NCI-H446 (cell line): ENCODE measurements around the gene LRRC59.

Source experiments
- DNase-seq, 2 experiments: peaks; one replicate each; lab custom pipeline; 2025; lab: John Stamatoyannopoulos, UW

Gene LRRC59

DNA sequence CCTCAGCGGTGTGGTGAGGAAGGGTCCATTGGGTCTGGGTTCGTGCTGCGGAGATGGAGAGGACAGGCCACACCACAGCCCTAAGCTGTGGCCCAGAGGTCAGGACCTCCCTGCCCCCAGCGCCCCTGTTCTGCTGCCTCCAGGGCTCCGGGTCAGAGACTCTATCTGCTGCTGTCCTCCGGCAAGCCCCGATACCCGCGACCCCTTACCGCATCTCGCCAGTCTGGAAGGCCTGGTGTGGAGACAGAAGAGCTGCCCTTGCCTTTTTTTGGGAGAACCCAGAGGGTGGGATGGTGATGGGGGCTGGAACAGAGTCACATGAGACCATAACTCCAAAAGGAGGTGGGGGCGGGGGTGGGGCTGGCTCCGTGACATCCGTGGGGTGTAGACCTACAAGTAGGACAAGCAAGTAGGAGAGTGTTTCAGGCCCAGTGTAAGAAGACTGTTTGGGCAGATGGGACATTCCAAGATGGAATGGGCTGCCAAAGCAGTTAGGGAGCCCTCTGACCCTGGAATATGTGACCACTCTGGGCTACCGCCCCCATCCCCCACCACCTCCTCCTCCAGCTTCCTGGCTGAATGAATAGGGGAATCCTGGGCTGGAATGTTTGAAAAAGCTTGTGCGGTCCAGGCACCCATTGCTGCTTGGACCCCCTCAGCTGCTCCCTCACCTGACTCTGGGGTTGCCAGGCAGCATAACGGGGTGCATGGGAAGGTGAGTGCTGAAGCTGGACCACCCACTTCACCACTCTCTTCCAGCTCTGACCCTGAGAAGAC lies 50.0 kb downstream of the LRRC59 start:
- DNase-seq, result no peak

DNA sequence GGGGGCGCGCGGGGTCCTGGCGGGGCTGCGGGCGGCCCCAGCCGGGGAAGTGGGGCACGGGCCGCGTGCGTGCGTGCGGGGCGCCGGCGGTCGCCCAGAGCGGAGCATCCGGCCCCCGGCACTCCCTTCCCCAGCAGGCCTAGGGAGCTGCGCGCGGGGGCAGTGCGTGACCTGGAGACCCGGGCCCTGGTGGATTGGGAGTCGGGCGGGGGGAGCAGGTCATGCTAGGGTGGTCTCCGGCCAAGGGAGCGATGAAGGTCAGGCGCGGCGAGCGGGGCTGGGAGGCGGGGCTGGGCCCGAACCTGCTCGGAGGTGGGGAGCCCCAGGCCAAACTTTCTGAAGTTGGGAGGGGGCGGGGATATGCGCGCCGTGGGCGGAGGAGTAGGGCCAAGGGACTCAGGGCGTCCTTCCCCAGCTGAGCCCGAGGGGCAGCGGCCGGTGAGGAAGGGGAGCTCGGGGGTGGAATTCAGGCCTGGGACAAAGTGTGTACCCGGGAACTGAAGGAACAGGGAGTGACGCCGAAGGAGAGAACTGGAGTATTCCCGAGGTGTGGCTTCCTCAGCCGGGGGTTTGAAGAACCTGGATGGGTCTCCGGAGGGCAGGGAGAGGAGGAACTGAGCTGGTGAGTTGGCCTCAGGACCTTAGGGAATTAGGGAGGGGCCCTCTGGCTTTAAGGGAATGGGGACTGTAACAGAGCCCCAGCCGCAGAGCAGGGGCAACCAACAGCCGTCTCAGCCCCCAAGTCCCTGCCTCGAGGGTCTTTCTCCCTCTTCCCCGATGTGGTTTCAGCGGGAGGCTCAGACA lies 50.8 kb downstream of the LRRC59 start:
- no peak for DNase-seq

DNA sequence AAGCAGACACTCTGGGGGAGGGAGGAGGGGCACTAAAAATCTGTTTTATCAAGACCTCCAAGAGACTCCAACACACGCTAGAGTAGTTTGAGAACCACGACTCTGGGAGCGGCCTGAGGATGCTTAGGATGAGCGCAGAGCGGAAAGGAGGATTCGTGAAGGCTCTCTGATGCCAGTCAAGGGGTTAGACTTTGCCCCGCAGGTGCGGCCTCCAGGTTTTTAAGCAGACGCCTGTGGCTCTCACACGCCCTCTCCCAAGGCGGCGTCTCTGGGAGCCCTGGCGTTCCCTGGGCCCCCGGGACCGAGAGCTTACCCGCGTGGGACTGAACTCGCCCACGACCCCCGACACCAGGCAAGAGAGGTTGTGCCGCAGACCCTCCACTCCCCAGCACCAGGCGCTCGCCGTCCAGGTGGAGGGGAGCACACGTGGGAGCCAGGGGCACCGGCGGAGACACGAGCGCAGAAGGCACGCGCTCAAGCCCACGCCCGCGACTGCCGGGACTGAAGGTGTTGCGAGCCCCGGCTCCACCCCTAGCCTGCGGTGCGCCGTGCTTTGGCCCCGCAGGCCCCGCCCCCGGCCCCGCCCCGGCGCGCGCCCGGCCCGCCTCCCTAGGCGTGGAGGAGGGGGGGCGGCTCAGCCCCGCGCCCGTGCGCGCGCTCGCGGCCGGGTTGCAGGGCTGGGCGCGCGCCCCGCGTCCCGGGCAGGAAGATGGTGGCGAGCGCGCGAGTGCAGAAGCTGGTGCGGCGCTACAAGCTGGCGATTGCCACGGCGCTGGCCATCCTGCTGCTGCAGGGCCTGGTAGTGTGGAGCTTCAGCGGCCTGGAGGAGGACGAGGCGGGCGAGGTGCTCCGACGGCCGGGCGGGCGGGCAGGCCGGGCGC lies 51.7 kb downstream of the LRRC59 start, which contains the start of gene XYLT2:
XYLT2 (plus strand) TSS at position 695 of the 881 bp plus-strand sequence; CDS start at position 710, 15 bp downstream.
- DNase-seq, result peak; percentile 61 to 88

DNA sequence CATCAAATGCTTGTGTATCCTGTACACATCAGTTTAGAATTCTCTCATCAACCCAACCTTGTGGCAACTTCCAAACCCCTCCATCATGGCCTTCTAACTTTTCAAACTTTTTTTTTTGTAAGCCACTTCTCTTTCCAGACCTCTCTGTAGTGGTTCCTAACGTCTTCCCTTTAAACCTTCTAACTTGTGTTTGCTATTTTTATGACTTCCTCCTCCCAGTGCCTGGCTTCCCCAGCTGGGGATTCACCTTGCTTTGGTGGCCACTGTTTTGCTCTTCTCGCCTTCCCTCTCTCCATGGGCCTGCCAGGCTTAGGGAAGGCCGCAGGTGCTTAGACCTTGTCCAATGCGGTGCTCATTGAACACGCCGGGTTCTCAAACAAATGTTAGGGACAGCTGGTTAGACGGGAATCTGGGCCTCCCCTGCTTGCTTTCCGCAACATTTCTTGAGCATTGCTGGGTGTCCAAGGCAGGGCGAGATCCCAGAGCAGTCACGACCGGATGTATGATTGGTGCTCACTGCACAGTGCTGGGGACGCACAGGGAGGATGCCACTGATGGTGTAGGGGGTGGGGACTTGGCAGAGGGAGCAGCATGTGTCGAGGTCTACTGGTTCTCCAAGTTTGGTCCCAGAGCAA lies 52.5 kb downstream of the LRRC59 start:
- DNase-seq, result no peak

DNA sequence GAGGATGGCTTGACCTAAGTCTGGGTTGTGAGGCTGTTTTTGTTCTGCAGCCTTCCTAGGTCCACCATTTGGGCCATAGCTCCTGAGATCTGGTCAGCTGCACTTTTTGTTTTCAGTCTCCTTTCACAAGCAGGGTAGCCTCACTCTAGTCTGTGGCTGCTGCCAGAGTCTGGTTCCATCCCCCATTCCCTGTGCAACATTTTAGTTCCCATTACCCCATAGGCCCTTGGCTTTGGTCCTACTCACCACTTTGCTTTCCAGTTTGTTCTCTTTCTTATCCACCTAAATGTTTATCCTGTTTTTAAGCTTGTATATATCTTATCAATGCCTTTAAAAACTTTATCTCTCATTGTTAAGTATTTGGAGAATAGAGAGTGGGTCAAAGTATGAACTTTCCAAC lies 57.9 kb downstream of the LRRC59 start:
- no peak for DNase-seq

DNA sequence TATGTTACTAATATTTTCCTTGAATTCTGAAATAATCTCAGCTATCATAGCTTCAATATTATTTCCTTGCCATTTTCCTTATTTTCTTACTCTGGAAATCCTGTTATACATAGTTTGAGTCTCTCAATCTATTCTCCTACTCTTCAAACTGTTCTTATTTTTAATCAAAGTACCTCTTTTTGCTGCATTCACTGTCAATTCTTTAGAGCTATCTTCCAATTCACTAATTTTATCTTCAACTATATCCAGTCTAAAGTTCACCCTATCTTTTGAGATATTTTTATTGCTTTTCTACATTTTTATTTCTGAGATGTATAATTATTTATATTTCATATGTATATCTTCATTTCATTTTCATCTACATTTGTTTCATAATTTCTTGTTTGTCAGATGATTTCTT lies 58.7 kb downstream of the LRRC59 start:
- no peak for DNase-seq

DNA sequence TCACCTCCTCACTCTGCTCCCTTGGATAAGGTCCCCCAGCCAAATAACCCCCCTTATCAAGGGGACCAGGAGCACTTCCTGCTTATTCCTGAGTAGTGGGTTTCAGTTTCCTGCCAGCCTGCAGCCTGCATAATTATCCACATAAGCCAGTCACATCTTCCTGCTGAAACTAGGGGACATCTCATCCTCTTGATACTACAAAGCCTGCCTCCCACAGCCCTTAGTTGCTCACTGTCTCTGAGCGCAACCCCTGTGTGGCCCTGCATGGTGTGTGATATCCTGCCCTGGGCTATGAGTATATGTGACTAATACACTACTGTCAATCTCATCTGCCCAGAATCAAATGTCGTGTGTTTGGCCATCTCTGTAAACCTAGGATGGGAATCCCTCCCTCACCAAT lies 59.4 kb downstream of the LRRC59 start:
- no peak for DNase-seq

DNA sequence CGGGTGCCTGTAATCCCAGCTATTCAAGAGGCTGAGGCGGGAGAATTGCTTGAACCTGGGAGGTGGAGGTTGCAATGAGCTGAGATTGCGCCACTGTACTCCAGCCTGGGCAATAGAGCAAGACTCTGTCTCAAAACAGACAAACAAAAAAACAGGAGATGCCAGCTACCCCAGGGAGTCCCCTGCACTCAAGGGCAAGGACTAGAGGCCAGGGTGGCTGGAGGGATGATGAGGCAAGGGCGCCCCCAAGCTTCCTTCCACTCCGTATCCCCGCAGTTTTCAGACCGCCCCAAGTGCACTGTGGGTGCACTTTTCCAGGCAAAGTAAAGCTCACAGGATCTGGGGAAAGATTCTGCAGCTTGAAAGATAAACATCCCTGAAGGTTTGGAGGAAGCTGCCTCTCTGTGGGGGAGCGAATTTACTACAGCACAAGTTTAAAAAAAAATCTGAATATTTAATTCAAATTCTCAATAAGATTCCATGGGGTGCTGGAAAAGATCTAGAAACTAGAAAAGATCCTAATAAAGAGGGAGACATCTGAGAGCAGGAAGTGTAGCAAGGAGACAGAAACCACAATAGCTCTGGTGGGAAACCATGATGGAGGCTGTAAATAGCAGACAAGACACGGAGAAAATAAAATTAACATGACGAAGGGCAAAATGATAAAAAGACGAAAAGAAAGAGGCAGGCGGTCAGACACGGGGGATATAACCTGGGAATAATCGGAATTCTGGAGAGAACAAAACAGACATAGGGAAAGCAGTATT lies 63.8 kb downstream of the LRRC59 start:
- DNase-seq, result peak in 1 of 2 experiments; percentile 4

DNA sequence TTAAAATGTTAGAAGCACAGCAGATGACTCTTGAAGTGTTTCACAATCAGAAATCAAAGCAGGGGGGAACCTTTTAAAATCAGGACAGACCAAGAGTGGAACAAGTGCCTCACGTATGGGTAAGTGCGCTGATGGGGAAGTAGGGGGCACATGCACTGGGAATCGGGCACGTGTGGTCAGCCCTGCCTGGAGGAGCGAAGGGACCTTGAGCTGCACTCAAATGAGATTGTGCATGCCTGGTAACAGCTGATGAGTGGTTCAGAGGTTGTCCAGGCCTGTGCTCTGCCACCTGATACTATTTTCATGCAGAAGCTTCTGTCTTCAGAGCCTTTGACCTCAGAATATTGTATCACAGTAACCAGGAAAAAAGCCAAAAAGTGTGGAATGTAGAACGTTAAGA lies 65.1 kb downstream of the LRRC59 start:
- no peak for DNase-seq
